Right cardiac atrium (tissue), 5 donors: ENCODE data around the gene LRRC37A2. TPM values are rescaled to one million over a fixed set of nuclear protein-coding genes. Genes with fewer than 3 reads are reported as not detected.
"Not testable (repeated sequence)": the region's sequence is repeated elsewhere in the genome, so short reads cannot be mapped to it uniquely, and the experiment has no call there.

Experiments
- ATAC-seq, 2 donors: fragments of 200-7000 bp; cut with Tn5 transposase; one replicate each; pipeline versions ENCODE4 v1.8.0 to v1.9.1; 2020; ENCODE audit warnings: moderate library complexity in 2 of 2, mild to moderate bottlenecking in 1 of 2
- DNase-seq, 3 donors: peaks; one replicate each; pipeline ENCODE4 v3.0.0-alpha.2; 2020
- H3K27ac ChIP-seq: one replicate; pipeline ENCODE4 v1.5.1; 2013; ENCODE audit warnings: mild to moderate bottlenecking, low read length, control low read depth, moderate library complexity
- H3K27me3 ChIP-seq: one replicate; pipeline ENCODE4 v1.6.1; 2013; ENCODE audit not compliant: control insufficient read depth, insufficient read depth
- H3K4me1 ChIP-seq: one replicate; pipeline ENCODE4 v1.6.1; 2013; ENCODE audit warnings: low read length; ENCODE audit not compliant: control insufficient read depth, insufficient read depth
- H3K4me3 ChIP-seq: one replicate; pipeline ENCODE4 v1.5.1; 2013; ENCODE audit warnings: low read length, control low read depth
- H3K9me3 ChIP-seq: one replicate; pipeline ENCODE4 v1.6.1; 2013; ENCODE audit warnings: low read length; ENCODE audit not compliant: control insufficient read depth
- WGBS: extraction: QIAGEN DNeasy Blood & Tissue Kit; methylation state at CpG from one replicate; pipeline ENCODE4 v1.1.7; 2013; 5-methylcytosine and 5-hydroxymethylcytosine counted together
- intact Hi-C, 4 donors: fragments of 100-400 bp; cut with DNase I; formaldehyde crosslinking; loops; one replicate each; pipeline versions ENCODE4 v1.11.0 to v1.14.0; 2022 to 2023
- polyA plus RNA-seq: library from polyadenylated mRNA; stranded (reverse); fragments of 200-250 nt; gene quantifications from one replicate; pipeline ENCODE4 v1.2.3, GENCODE V29; 2013
- total RNA-seq, 4 donors: library from RNA; stranded (reverse); fragmentation: NEBNext Ultra II Directional; extraction: Animal tissue kit (Norgen Biotek cat#: 25700); gene quantifications; one replicate each; pipeline ENCODE4 v1.2.1, GENCODE V29; 2021
- donor health status: healthy with polysubstance abuse.
- donor health status: DM: no; HTN: yes; CAD: no.
- donor health status: DM: no; HTN: no; CAD: no.
- donor health status: DM: no; HTN: yes; CAD: no; lungs with severe emphysema.
- donor health status: DM: yes; HTN: yes; CAD: no.

LRRC37A2 gene
- total and polyA plus RNA-seq, 5 donors = 4.6 to 8.1 (median 6.2) TPM

- DNase-seq, H3K9me3 ChIP-seq, H3K4me3 ChIP-seq, H3K4me1 ChIP-seq, H3K27ac ChIP-seq, H3K27me3 ChIP-seq, intact Hi-C loops: not testable (repeated sequence)
- ATAC-seq = peak in 1 of 2 donors; percentile 41
- no CpG with 5 or more reads among the region's 20 CpGs for WGBS
Observed at GRCh38 chr17:46559155-46559554, 46.9 kb downstream of the LRRC37A2 start.

- H3K27me3 ChIP-seq, intact Hi-C loops, H3K9me3 ChIP-seq, DNase-seq, H3K4me3 ChIP-seq, H3K4me1 ChIP-seq, H3K27ac ChIP-seq: not testable (repeated sequence)
- WGBS = no CpG with 5 or more reads among the region's 3 CpGs
- ATAC-seq = peak; percentile 86 to 90
Observed at GRCh38 chr17:46560048-46560447, 47.8 kb downstream of the LRRC37A2 start.

GRCh38 chr17:46566284-46566683, 54.0 kb downstream of the LRRC37A2 start:
- ATAC-seq = peak; percentile 57 to 73
- H3K27me3 ChIP-seq, H3K4me3 ChIP-seq, H3K9me3 ChIP-seq, H3K27ac ChIP-seq, DNase-seq, H3K4me1 ChIP-seq, intact Hi-C loops: not testable (repeated sequence)
- WGBS = no CpG with 5 or more reads among the region's 2 CpGs

- H3K9me3 ChIP-seq, H3K27me3 ChIP-seq, H3K4me3 ChIP-seq, DNase-seq, ATAC-seq, H3K27ac ChIP-seq, intact Hi-C loops, H3K4me1 ChIP-seq: not testable (repeated sequence)
- no CpG with 5 or more reads among the region's 1 CpG for WGBS
Observed at GRCh38 chr17:46566980-46567379, 54.7 kb downstream of the LRRC37A2 start.

GRCh38 chr17:46571796-46572195, 59.5 kb downstream of the LRRC37A2 start:
- H3K27ac ChIP-seq, DNase-seq, H3K9me3 ChIP-seq, intact Hi-C loops, H3K4me3 ChIP-seq, H3K4me1 ChIP-seq, H3K27me3 ChIP-seq: not testable (repeated sequence)
- peak in 1 of 2 donors; percentile 21 for ATAC-seq
- WGBS = no CpG with 5 or more reads among the region's 4 CpGs

GRCh38 chr17:46579083-46580075, 67.1 kb downstream of the LRRC37A2 start, which contains the start of gene ARL17A:
Gene ARL17A (minus strand): TSS chr17:46579691. CDS start chr17:46576322, 3,369 bp downstream.
- 0% methylated on average over 12 of the region's 65 CpGs for WGBS
- intact Hi-C loops = not testable (repeated sequence)

GRCh38 chr17:46580082-46580481, 67.8 kb downstream of the LRRC37A2 start:
- peak overlapping the region; percentile 38 for H3K4me3 ChIP-seq

More at GRCh38 chr17:46579083-46580075, 67.1 kb downstream of the LRRC37A2 start, which contains the start of gene ARL17A:
- peak within 1 kb of the TSS; percentile 38 for H3K4me3 ChIP-seq
- H3K27ac ChIP-seq, H3K9me3 ChIP-seq, H3K4me1 ChIP-seq, H3K27me3 ChIP-seq: not testable (repeated sequence)
- DNase-seq = peak; percentile 92 to 93 (median 93)
- peak; percentile 98 to 99 for ATAC-seq

GRCh38 chr17:46585444-46585843, 73.2 kb downstream of the LRRC37A2 start:
- intact Hi-C loops, H3K27ac ChIP-seq, H3K4me1 ChIP-seq, ATAC-seq, H3K9me3 ChIP-seq, H3K4me3 ChIP-seq, H3K27me3 ChIP-seq, DNase-seq: not testable (repeated sequence)
- no CpG with 5 or more reads among the region's 3 CpGs for WGBS

More at GRCh38 chr17:46580082-46580481, 67.8 kb downstream of the LRRC37A2 start:
- intact Hi-C loops, DNase-seq, H3K4me1 ChIP-seq, H3K27ac ChIP-seq, H3K27me3 ChIP-seq, ATAC-seq, H3K9me3 ChIP-seq: not testable (repeated sequence)
- WGBS = 19% methylated on average over 8 of the region's 18 CpGs

GRCh38 chr17:46590157-46591146, 78.2 kb downstream of the LRRC37A2 start, which contains the start of gene NSF:
Gene NSF (plus strand): TSS chr17:46590669. CDS start chr17:46590776, 107 bp downstream.
- DNase-seq, intact Hi-C loops, H3K4me3 ChIP-seq, H3K27ac ChIP-seq, H3K4me1 ChIP-seq, H3K27me3 ChIP-seq, H3K9me3 ChIP-seq: not testable (repeated sequence)
- peak; percentile 96 to 98 for ATAC-seq
- WGBS = no CpG with 5 or more reads among the region's 95 CpGs

- H3K4me1 ChIP-seq, H3K27me3 ChIP-seq, H3K27ac ChIP-seq, H3K9me3 ChIP-seq, DNase-seq, H3K4me3 ChIP-seq, intact Hi-C loops: not testable (repeated sequence)
- peak; percentile 61 to 76 for ATAC-seq
- no CpG with 5 or more reads among the region's 7 CpGs for WGBS
Observed at GRCh38 chr17:46591332-46591731, 79.1 kb downstream of the LRRC37A2 start.
